Activated CD8-positive, alpha-beta T cell treated with anti-CD3 and anti-CD28 coated beads for 36 hours (primary cell): Measurements from ENCODE around the gene SLC39A5. TPM values are rescaled to one million over a fixed set of nuclear protein-coding genes. Genes with fewer than 3 reads are reported as not detected.

Experiments used
- ATAC-seq: fragments of 200-7000 bp; cut with Tn5 transposase; one replicate; pipeline ENCODE4 v1.10.0; 2021; ENCODE audit warnings: mild to moderate bottlenecking, moderate library complexity
- CTCF ChIA-PET: fragments of 350-600 bp; sonication (Branson Sonifier 250); formaldehyde crosslinking; loops from one replicate; lab custom pipeline; 2021; ENCODE audit warnings: antibody characterized with exemption; lab: Charles Lee
- POLR2A ChIA-PET: fragments of 350-600 bp; sonication (Branson Sonifier 250); formaldehyde crosslinking; loops from one replicate; lab custom pipeline; 2021; ENCODE audit warnings: antibody characterized with exemption; lab: Charles Lee
- DNase-seq: peaks from one replicate; pipeline ENCODE4 v3.0.0-alpha.2; 2020
- H3K27ac Mint-ChIP-seq: one replicate; pipeline ENCODE4 v1.8.0; 2021; ENCODE audit warnings: mild to moderate bottlenecking, mixed read lengths
- H3K27me3 Mint-ChIP-seq: one replicate; pipeline ENCODE4 v1.8.0; 2021; ENCODE audit warnings: mixed read lengths
- H3K36me3 Mint-ChIP-seq: one replicate; pipeline ENCODE4 v1.8.0; 2021; ENCODE audit warnings: low read depth, mixed read lengths
- H3K4me1 Mint-ChIP-seq: one replicate; pipeline ENCODE4 v1.8.0; 2021; ENCODE audit warnings: low read depth, mixed read lengths
- H3K4me3 Mint-ChIP-seq: one replicate; pipeline ENCODE4 v1.8.0; 2021; ENCODE audit warnings: mild to moderate bottlenecking, moderate library complexity, mixed read lengths
- H3K9me3 Mint-ChIP-seq: one replicate; pipeline ENCODE4 v1.8.0; 2021; ENCODE audit warnings: mixed read lengths
- CTCF ChIP-seq: fragments of 200-600 bp; IDR thresholded peaks from one replicate; pipeline ENCODE4 v1.8.0; 2022; ENCODE audit warnings: antibody characterized with exemption, mild to moderate bottlenecking
- intact Hi-C: fragments of 100-400 bp; cut with micrococcal nuclease; formaldehyde crosslinking; loops from one replicate; pipeline ENCODE4 v1.10.0; 2022
- total RNA-seq, 2 experiments: library from RNA; stranded (reverse); gene quantifications; one replicate each; pipeline ENCODE4 v1.2.3, GENCODE V29; 2021

SLC39A5 gene
- total RNA-seq, 2 experiments from 2014 or later = 0.41 to 0.54 TPM

DNA sequence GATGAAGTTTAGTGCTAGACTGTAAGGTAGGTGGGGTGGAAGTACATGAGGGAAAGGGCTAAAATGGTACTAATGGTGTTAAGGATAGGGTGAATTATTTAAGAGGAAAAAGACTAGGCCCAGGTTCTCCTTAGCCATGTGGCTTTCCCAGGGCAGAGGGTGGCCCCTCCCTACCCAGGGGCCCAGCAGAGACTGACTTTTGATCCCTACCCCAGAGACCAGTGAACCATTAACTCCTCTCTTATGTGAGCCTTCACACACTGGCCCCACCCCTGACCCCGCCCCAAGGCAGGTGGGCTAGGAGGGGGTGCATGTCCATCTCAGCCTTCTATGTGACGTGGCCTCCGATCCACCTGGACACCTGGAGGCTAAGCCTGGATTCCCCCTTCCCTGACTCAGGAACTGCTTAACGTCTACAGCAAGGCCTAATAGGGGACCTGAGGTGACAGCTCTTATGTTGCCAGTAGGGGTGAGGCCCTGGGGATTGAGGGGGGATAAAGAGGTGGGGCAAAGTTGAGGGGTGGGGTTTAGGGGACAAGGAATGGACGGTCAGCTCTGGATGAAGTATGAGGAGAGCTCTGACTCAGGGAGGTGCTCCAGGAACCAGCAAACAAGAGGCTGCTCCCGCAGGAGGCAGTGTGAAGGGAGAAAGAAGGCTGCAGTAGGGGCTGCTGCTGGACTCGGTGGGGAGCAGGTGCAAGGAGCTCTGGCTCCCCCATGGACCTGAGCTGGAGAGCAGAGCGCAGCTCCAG is 757 bp downstream of the SLC39A5 start:
- CTCF ChIA-PET = interaction anchor here (1.1 to 1.2 kb wide), 2 partner anchors 27 to 42 kb away, joined by 3 to 5 read pairs; partner anchors contain the start of genes ANKRD52 and SMARCC2
- ATAC-seq (no peak), DNase-seq (no peak)
- peaks cover 11% of the 10 kb centered on the region for H3K36me3 Mint-ChIP-seq
- H3K27me3 Mint-ChIP-seq = no peaks in the 10 kb centered on the region
- H3K4me3 Mint-ChIP-seq = no peak overlapping the region
- no peaks in the 10 kb centered on the region for H3K9me3 Mint-ChIP-seq
- intact Hi-C loops = no loop called here
- POLR2A ChIA-PET = interaction anchor here (1.1 kb wide), 1 partner anchor 8 kb away, joined by 4 read pairs; no protein-coding TSS in a partner anchor
- no peak overlapping the region for H3K27ac Mint-ChIP-seq
- peaks cover 3% of the 10 kb centered on the region for H3K4me1 Mint-ChIP-seq
- no peak for TF ChIP-seq CTCF

DNA sequence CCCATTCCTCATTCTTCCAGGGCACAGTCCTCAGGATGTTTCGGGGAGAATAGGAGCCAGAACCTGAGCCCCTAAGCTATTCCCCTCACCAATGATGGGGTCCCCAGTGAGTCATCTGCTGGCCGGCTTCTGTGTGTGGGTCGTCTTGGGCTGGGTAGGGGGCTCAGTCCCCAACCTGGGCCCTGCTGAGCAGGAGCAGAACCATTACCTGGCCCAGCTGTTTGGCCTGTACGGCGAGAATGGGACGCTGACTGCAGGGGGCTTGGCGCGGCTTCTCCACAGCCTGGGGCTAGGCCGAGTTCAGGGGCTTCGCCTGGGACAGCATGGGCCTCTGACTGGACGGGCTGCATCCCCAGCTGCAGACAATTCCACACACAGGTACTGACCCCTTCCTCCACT is 1.3 kb downstream of the SLC39A5 start:
- DNase-seq = no peak
- TF ChIP-seq CTCF = no peak
- POLR2A ChIA-PET = interaction anchor here (1.1 kb wide), 1 partner anchor 9 kb away, joined by 4 read pairs; no protein-coding TSS in a partner anchor
- ATAC-seq = no peak
- Mint-ChIP-seq H3K27ac (no peak overlapping the region), H3K36me3 (peaks cover 8% of the 10 kb centered on the region), H3K27me3 (no peaks in the 10 kb centered on the region), H3K9me3 (no peaks in the 10 kb centered on the region), H3K4me1 (peaks cover 2% of the 10 kb centered on the region), H3K4me3 (no peak overlapping the region)
- CTCF ChIA-PET = interaction anchor here (1.1 to 1.2 kb wide), 2 partner anchors 27 to 42 kb away, joined by 3 to 5 read pairs; partner anchors contain the start of genes ANKRD52 and SMARCC2
- intact Hi-C loops = no loop called here

GRCh38 chr12:56234746-56235436 is 5.0 kb downstream of the SLC39A5 start:
- CTCF ChIA-PET = interaction anchor here (1.0 to 2.0 kb wide), 5 partner anchors 13 to 43 kb away, joined by 3 to 6 read pairs (median 4); partner anchors contain the start of genes ANKRD52 and RNF41
- Mint-ChIP-seq H3K36me3 (no peaks in the 10 kb centered on the region), H3K27ac (no peak overlapping the region), H3K27me3 (no peaks in the 10 kb centered on the region), H3K4me1 (no peaks in the 10 kb centered on the region), H3K9me3 (no peaks in the 10 kb centered on the region), H3K4me3 (no peak overlapping the region)
- DNase-seq (no peak), ATAC-seq (no peak)
- intact Hi-C loops = no loop called here
- TF ChIP-seq CTCF = no peak
- POLR2A ChIA-PET = no interaction called here

DNA sequence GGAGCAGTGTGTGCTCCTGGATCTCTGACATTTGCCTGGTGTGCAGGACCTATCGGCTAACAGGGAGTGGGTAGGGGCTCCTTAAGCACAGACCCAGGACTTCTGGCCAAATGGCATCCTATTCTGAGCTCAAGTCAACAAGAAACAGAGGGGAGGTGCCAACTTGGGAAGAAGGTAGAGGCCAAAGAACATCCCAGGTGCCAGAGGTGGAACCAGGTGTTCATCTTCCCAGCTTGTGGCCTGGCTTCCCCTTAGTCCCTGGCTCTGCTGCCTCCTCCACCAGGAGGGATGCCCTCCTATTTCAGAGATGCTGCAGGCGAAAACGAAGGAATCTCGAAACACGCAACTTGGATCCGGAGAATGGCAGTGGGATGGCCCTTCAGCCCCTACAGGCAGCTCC is 6.2 kb downstream of the SLC39A5 start:
- TF ChIP-seq CTCF = no peak
- ChIA-PET CTCF (no interaction called here), POLR2A (interaction anchor here (0.7 to 1.6 kb wide), 2 partner anchors 14 to 34 kb away, joined by 3 to 5 read pairs; partner anchors contain the start of gene RNF41)
- DNase-seq (no peak), ATAC-seq (no peak)
- no peak overlapping the region for H3K27ac Mint-ChIP-seq
- no peaks in the 10 kb centered on the region for H3K9me3 Mint-ChIP-seq
- intact Hi-C loops = no loop called here
- no peak overlapping the region for H3K4me3 Mint-ChIP-seq
- H3K27me3 Mint-ChIP-seq = no peaks in the 10 kb centered on the region
- H3K4me1 Mint-ChIP-seq = no peaks in the 10 kb centered on the region
- H3K36me3 Mint-ChIP-seq = no peaks in the 10 kb centered on the region
